Measurements from ENCODE around the gene EP300.

DNA sequence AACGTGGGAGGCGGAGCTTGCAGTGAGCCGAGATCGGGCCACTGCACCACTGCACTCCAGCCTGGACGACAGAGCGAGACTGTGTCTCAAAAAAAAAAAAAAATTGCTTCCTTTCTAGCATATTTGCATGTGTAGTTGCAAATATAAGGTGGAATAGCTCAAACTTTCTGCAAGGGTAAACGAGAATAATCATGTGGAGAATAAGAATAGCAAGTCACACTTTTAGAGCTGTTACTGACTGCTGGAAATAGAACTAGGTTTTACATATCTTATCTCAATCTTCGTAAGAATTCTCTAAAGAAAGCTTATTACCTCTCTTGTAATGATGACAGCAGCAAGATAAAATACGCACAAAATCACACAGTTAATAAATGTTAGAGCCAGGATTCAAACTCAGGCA is 114.3 kb downstream of the EP300 start:
- TF ChIP-seq, protein P1, sequence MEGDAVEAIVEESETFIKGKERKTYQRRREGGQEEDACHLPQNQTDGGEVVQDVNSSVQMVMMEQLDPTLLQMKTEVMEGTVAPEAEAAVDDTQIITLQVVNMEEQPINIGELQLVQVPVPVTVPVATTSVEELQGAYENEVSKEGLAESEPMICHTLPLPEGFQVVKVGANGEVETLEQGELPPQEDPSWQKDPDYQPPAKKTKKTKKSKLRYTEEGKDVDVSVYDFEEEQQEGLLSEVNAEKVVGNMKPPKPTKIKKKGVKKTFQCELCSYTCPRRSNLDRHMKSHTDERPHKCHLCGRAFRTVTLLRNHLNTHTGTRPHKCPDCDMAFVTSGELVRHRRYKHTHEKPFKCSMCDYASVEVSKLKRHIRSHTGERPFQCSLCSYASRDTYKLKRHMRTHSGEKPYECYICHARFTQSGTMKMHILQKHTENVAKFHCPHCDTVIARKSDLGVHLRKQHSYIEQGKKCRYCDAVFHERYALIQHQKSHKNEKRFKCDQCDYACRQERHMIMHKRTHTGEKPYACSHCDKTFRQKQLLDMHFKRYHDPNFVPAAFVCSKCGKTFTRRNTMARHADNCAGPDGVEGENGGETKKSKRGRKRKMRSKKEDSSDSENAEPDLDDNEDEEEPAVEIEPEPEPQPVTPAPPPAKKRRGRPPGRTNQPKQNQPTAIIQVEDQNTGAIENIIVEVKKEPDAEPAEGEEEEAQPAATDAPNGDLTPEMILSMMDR (IDR thresholded peaks at IDR 0.05), result no peak
- no peak for TF ChIP-seq ZFX (IDR thresholded peaks at IDR 0.05; ENCODE audit: borderline replicate concordance)

All from 22Rv1 (cell line).